HAP-1 (cell line): ENCODE results near the gene MAPK11.

Experiments used
- DNase-seq, 2 experiments: peaks; one replicate each; pipeline ENCODE4 v3.0.0-alpha.2; 2016 to 2020; ENCODE audit warnings: low spot score in 2 of 2
- H3K27me3 ChIP-seq: fragments of 250-450 bp; sonication (Bioruptor Pico); 2 replicates; pipeline ENCODE4 v1.5.1; 2020; ENCODE audit warnings: low read depth, mild to moderate bottlenecking, moderate library complexity
- H3K36me3 ChIP-seq: fragments of 250-450 bp; sonication (Bioruptor Pico); replicated peaks from 2 replicates; pipeline ENCODE4 v1.5.1; 2020; ENCODE audit warnings: mild to moderate bottlenecking
- H3K4me1 ChIP-seq: fragments of 250-450 bp; sonication (Bioruptor Pico); 2 replicates; pipeline ENCODE4 v1.5.1; 2020; ENCODE audit warnings: mild to moderate bottlenecking
- H3K4me3 ChIP-seq: fragments of 250-450 bp; sonication (Bioruptor Pico); 2 replicates; pipeline ENCODE4 v1.5.1; 2020; ENCODE audit warnings: mild to moderate bottlenecking, moderate library complexity
- H3K9me3 ChIP-seq: fragments of 250-450 bp; sonication (Bioruptor Pico); 2 replicates; pipeline ENCODE4 v1.5.1; 2020; ENCODE audit warnings: mild to moderate bottlenecking, moderate library complexity
- in situ Hi-C: fragments of 300-500 bp; cut with MboI; formaldehyde crosslinking; loops from 3 replicates; pipeline ENCODE4 v1.14.3; 2020; ENCODE audit warnings: low sequenced_read_pairs, inconsistent platforms, mixed read lengths

MAPK11 gene

GRCh38 chr22:50304528-50305392 lies 34.6 kb upstream of the MAPK11 start:
- Histone ChIP-seq H3K36me3 (peaks cover 4% of the 10 kb centered on the region; the same call in 1 of the 2 replicates), H3K4me1 (peaks cover 13% of the 10 kb centered on the region), H3K27me3 (no peaks in the 10 kb centered on the region), H3K4me3 (peak overlapping the region; percentile 66), H3K9me3 (no peaks in the 10 kb centered on the region)
- DNase-seq, result no peak
- in situ Hi-C loops, result no loop called here

- Histone ChIP-seq H3K27me3 (no peaks in the 10 kb centered on the region), H3K36me3 (peaks cover 4% of the 10 kb centered on the region; the same call in 1 of the 2 replicates), H3K9me3 (no peaks in the 10 kb centered on the region), H3K4me3 (no peak overlapping the region), H3K4me1 (peaks cover 13% of the 10 kb centered on the region)
- DNase-seq, result peak in 1 of 2 experiments; percentile 45
- in situ Hi-C loops, result no loop called here
These were observed 33.8 kb upstream of the MAPK11 start for GRCh38 chr22:50303848-50304527.

DNA sequence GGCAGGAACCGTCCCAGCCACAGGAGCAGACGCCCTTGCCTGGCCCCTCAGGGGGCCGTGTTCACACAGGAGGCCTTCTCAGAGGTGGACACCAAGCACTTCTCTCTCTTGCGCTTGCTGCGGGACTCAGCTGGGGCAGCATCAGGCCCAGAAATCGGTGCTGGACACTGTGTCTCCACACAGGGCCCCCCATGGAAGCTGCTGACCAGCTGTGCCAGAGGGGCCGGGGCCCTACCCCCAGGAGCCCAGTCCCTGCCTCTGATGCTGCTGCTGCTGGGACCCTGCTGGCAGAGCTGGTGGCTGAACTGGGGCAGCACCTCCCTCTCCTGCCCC lies 33.3 kb upstream of the MAPK11 start:
- DNase-seq, result no peak
- H3K9me3 ChIP-seq, result no peaks in the 10 kb centered on the region
- H3K27me3 ChIP-seq, result no peaks in the 10 kb centered on the region
- no peak overlapping the region for H3K4me3 ChIP-seq
- H3K36me3 ChIP-seq, result peaks cover 4% of the 10 kb centered on the region; the same call in 1 of the 2 replicates
- in situ Hi-C loops, result no loop called here
- H3K4me1 ChIP-seq, result peaks cover 13% of the 10 kb centered on the region

DNA sequence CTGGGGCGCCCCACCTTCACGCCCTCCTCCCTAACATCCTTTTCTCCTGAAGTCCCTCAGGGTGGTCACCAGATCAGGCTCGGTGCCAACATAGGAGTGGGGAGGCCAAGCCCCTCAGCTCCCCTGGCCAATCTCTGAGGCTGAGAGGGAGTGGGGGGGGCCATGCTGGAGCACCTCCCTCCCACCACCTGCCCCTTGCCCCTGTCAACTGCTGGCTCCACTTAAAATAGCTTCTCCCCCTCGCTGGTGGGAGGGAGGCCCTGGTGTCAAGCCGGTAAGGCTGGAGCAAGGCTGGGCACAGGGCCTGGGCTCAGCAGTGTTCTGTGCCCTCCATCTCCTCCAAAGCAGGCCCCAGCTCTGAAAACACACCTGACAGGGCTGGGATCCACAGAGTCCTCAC lies 32.4 kb upstream of the MAPK11 start:
- H3K4me3 ChIP-seq, result no peak overlapping the region
- DNase-seq, result no peak
- H3K4me1 ChIP-seq, result peaks cover 13% of the 10 kb centered on the region
- no peaks in the 10 kb centered on the region for H3K9me3 ChIP-seq
- H3K27me3 ChIP-seq, result no peaks in the 10 kb centered on the region
- peaks cover 4% of the 10 kb centered on the region; the same call in 1 of the 2 replicates for H3K36me3 ChIP-seq
- in situ Hi-C loops, result no loop called here

- Histone ChIP-seq H3K4me3 (no peak overlapping the region), H3K4me1 (peaks cover 13% of the 10 kb centered on the region)
- no peak for DNase-seq
These were observed 31.9 kb upstream of the MAPK11 start for GRCh38 chr22:50302041-50302541.

DNA sequence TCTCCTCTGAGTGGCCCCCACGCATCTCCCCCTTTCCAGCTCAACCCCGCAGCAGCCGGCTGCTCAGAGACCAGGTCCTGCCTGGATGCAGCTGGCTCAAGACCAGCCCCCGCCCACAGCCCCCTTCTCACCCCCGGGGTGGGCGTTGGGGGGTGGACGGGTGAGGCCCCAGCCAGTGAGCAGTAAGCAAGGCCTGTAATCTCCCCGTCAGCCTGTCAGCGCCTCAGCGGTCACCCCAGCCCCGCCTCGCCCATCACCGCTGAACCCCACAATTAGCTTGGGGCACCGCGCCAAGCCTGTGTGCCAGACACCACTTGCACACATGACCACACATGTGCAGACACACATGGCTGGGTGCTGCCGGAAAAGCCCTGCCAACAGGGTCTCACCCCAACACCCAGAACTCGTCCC lies 31.4 kb upstream of the MAPK11 start:
- in situ Hi-C loops, result no loop called here
- H3K27me3 ChIP-seq, result no peaks in the 10 kb centered on the region
- H3K4me3 ChIP-seq, result no peak overlapping the region
- no peak for DNase-seq
- no peaks in the 10 kb centered on the region for H3K9me3 ChIP-seq
- H3K36me3 ChIP-seq, result peaks cover 4% of the 10 kb centered on the region; the same call in 1 of the 2 replicates
- H3K4me1 ChIP-seq, result peaks cover 13% of the 10 kb centered on the region

More at GRCh38 chr22:50302041-50302541, 31.9 kb upstream of the MAPK11 start:
- in situ Hi-C loops, result no loop called here
- H3K27me3 ChIP-seq, result no peaks in the 10 kb centered on the region
- H3K9me3 ChIP-seq, result no peaks in the 10 kb centered on the region
- peaks cover 4% of the 10 kb centered on the region; the same call in 1 of the 2 replicates for H3K36me3 ChIP-seq

DNA sequence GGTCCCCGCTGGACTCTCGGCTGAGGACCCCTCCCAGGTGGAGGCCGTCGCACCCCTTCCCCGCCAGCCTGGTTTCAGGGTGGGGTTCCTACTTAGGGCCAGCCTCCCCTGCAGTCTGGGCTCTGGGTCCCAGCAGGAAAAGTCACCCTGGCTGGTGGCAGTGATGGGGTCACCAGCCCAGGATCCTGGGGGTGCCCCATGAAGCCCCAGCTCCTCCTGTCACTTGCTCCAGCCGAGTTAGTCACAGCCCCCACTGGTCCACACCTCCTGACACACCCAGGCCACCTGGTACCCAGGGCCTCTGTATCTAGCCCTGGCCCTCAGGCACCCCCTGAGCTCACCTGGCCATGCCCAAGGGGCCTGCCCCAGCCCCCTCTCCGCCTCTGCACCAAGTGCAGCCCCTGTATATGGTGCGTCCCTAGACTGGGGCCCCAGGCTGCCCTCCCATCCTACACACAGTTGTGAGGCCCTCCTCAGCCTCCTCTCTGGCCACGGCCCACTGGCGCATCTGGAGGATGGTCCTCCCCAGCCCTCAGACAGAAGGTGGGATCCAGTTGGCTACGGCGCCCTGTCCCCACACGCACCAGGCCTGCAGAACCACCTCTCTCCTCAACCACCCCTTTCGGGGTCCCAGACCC lies 30.6 kb upstream of the MAPK11 start:
- in situ Hi-C loops, result no loop called here
- Histone ChIP-seq H3K27me3 (no peaks in the 10 kb centered on the region), H3K36me3 (peaks cover 4% of the 10 kb centered on the region; the same call in 1 of the 2 replicates), H3K9me3 (no peaks in the 10 kb centered on the region), H3K4me3 (no peak overlapping the region), H3K4me1 (peaks cover 7% of the 10 kb centered on the region)
- no peak for DNase-seq

DNA sequence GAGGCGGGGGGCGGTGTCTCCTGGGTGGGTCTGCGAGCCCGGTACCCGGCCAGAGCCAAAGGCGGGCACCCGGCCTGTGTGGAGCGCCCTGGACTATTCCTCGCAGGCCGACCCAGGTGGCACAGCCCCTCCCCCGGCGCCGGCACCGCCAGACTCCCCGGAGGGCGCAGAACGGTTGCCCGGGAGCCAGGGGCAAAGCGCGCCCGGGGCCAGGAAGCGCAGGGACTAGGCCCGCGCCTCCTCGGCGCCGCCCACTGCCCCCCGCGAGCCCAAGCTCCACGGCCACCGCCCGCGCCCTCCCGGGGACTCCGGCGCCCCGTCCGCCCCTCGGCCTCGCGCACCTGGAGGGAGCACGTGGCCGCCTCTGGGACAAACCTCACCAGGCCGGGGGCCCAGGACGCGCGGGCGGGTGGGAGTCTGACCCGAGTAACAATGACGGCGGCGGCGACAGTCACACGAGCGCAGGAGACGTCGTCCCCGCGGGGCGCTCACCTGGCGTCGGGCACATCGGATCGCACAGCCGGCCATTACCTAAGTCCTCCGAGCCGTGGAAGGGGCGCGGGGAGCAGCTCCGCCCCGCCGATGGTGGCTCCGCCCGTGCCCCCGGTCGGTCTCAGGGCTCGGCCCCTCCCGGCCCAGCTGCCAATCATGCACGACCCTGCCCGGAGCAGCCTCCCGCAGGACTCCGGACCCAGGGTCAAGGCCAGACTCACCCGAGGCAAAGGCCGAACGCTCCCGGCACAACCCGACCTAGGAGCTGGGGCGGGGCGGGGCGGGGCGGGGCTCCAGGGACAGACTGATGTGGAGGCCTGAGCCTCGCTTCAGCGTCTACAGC lies 29.8 kb upstream of the MAPK11 start:
- Histone ChIP-seq H3K36me3 (no peaks in the 10 kb centered on the region; the same call in 1 of the 2 replicates), H3K27me3 (no peaks in the 10 kb centered on the region), H3K4me3 (no peak overlapping the region), H3K9me3 (no peaks in the 10 kb centered on the region), H3K4me1 (no peaks in the 10 kb centered on the region; the same call in 1 of the 2 replicates)
- no peak for DNase-seq
- in situ Hi-C loops, result no loop called here

GRCh38 chr22:50298937-50299784 lies 29.0 kb upstream of the MAPK11 start:
- H3K9me3 ChIP-seq, result no peaks in the 10 kb centered on the region
- in situ Hi-C loops, result no loop called here
- DNase-seq, result no peak
- H3K4me1 ChIP-seq, result no peaks in the 10 kb centered on the region
- H3K4me3 ChIP-seq, result no peak overlapping the region
- H3K36me3 ChIP-seq, result no peaks in the 10 kb centered on the region; the same call in 1 of the 2 replicates
- H3K27me3 ChIP-seq, result no peaks in the 10 kb centered on the region

GRCh38 chr22:50298266-50298637 lies 28.1 kb upstream of the MAPK11 start:
- H3K27me3 ChIP-seq, result no peaks in the 10 kb centered on the region

DNA sequence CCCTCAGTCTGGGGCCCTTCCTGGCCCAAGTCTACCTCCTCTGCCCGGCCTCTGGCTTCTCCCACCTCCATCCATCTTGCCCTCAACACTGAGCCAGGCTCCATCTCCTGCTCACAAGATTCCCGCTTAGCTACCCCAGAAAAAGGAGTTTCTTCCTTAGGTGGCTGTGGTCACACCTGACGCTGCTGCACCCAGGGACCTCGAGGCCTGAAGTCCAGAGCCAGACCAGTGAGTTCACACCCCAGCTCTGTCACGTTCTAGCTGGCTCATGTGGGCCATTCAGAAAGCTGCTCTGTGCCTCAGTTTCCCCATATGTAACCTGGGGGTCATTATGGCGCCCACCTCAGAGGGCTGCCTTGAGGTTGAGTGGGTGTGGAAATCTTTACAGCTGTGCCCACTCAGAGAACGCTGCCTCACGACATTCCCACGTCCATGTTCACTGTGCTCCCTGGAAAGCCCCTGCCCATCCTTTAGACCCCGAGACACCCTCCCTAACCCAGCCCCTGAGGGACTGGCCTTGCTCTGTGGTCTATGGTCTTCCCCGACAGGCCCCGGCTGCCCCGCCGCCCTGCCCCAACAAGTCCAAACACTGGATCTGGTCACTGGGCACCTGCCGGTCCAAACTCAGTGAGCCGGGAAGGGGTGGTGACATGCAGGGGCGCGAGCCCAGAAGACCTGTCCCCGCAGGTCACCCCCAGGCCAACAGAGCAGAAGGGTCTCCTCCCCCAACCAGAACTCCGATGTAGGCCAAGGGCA lies 27.5 kb upstream of the MAPK11 start:
- Histone ChIP-seq H3K9me3 (no peaks in the 10 kb centered on the region), H3K36me3 (no peaks in the 10 kb centered on the region; the same call in 1 of the 2 replicates), H3K4me1 (peaks cover 7% of the 10 kb centered on the region), H3K4me3 (no peak overlapping the region), H3K27me3 (no peaks in the 10 kb centered on the region)
- no peak for DNase-seq
- in situ Hi-C loops, result no loop called here

More at GRCh38 chr22:50298266-50298637, 28.1 kb upstream of the MAPK11 start:
- Histone ChIP-seq H3K4me1 (peaks cover 6% of the 10 kb centered on the region), H3K36me3 (no peaks in the 10 kb centered on the region; the same call in 1 of the 2 replicates), H3K9me3 (no peaks in the 10 kb centered on the region), H3K4me3 (no peak overlapping the region)
- no peak for DNase-seq
- in situ Hi-C loops, result no loop called here
